NT2/D1 (cell line): ENCODE measurements around the gene RIMS4.

ENCODE experiments used
- DNase-seq: peaks from one replicate; pipeline ENCODE4 v3.0.0-alpha.2; 2011; ENCODE audit warnings: low read depth, low spot score
- H3K27me3 ChIP-seq: 2 replicates; pipeline ENCODE4 v1.6.0; 2011; ENCODE audit warnings: mild to moderate bottlenecking; ENCODE audit not compliant: insufficient read length, insufficient read depth
- H3K36me3 ChIP-seq: 2 replicates; pipeline ENCODE4 v1.6.1; 2011; ENCODE audit warnings: mild to moderate bottlenecking, low read length, mixed read lengths; ENCODE audit not compliant: insufficient read depth, insufficient read length
- H3K4me1 ChIP-seq: 2 replicates; pipeline ENCODE4 v1.5.1; 2011; ENCODE audit not compliant: insufficient read depth, insufficient read length
- H3K4me3 ChIP-seq: 2 replicates; pipeline ENCODE4 v1.5.1; 2011; ENCODE audit warnings: low read depth; ENCODE audit not compliant: insufficient read length
- H3K9ac ChIP-seq: 2 replicates; pipeline ENCODE4 v1.6.0; 2011; ENCODE audit warnings: low read depth; ENCODE audit not compliant: insufficient read length
- H3K9me3 ChIP-seq: 2 replicates; pipeline ENCODE4 v1.5.1; 2011; ENCODE audit warnings: mild to moderate bottlenecking, low read length; ENCODE audit not compliant: insufficient read depth
- SUZ12 ChIP-seq: IDR thresholded peaks from 2 replicates; pipeline ENCODE4 v1.6.1; 2011; ENCODE audit not compliant: insufficient read length, insufficient read depth; ENCODE audit errors: extremely low read depth
- YY1 ChIP-seq: IDR thresholded peaks from 2 replicates; pipeline ENCODE4 v1.6.1; 2011; ENCODE audit not compliant: insufficient read length, insufficient read depth
- ZNF274 ChIP-seq: IDR thresholded peaks from 2 replicates; pipeline ENCODE4 v1.6.1; 2011; ENCODE audit warnings: mild to moderate bottlenecking, low read depth, low read length

Gene RIMS4

DNA sequence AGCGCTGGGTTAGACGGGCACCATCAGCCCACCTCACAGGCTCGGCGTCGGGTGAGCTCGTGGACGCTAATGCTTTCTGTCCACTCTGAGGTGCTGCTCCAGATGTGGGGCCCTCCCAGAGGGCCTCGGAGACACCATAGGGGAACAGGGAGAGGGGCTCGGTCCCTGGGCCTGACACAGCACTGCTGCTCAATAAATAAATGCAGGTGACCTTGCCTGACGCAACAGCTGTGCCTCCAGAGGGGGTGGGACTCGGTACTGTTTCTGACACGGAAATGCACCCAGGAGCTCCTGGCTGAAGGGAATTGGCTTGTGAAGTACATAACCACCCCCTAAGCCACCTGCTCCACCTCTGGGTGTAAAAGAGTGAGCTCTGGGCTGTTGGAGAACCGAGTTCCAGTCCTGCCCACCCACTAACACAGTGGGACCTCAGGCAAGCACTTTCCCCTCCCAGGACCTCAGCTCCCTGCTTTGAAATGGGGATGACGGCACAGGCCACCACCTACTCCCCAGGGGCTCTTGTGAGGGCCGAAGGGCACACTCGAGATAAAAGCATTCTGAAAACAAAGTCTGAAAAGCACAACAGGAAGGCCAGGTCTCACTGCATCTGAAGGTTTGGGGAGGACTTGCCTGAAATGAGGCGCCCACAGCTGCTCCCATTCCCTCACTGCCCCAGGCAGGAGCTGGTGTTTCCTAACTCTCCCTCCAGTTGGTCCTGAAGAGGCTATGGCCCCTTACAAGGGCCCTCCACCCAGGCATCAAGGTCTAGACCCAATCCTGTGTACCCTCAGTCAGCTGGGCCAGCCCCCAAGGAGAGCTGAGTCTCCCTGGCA lies 58.0 kb downstream of the RIMS4 start:
- Histone ChIP-seq H3K9ac (no peak overlapping the region), H3K9me3 (no peaks in the 10 kb centered on the region), H3K36me3 (no peaks in the 10 kb centered on the region), H3K4me3 (no peak overlapping the region), H3K27me3 (peaks cover 2% of the 10 kb centered on the region), H3K4me1 (peaks cover 16% of the 10 kb centered on the region)
- no peak for DNase-seq
- TF ChIP-seq ZNF274 = no peak
- no peak for TF ChIP-seq YY1
- TF ChIP-seq SUZ12 = no peak

DNA sequence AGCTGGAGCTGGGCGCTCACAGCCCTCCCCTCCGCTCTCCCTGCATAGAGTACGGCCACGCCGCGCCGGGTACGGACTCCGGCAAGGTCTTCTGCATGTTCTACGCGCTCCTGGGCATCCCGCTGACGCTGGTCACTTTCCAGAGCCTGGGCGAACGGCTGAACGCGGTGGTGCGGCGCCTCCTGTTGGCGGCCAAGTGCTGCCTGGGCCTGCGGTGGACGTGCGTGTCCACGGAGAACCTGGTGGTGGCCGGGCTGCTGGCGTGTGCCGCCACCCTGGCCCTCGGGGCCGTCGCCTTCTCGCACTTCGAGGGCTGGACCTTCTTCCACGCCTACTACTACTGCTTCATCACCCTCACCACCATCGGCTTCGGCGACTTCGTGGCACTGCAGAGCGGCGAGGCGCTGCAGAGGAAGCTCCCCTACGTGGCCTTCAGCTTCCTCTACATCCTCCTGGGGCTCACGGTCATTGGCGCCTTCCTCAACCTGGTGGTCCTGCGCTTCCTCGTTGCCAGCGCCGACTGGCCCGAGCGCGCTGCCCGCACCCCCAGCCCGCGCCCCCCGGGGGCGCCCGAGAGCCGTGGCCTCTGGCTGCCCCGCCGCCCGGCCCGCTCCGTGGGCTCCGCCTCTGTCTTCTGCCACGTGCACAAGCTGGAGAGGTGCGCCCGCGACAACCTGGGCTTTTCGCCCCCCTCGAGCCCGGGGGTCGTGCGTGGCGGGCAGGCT lies 60.1 kb downstream of the RIMS4 start:
- TF ChIP-seq YY1 = no peak
- no peak for TF ChIP-seq ZNF274
- TF ChIP-seq SUZ12 = no peak
- no peaks in the 10 kb centered on the region for H3K36me3 ChIP-seq
- DNase-seq = no peak
- H3K9me3 ChIP-seq = no peaks in the 10 kb centered on the region
- no peak overlapping the region for H3K4me3 ChIP-seq
- H3K4me1 ChIP-seq = peaks cover 23% of the 10 kb centered on the region
- H3K27me3 ChIP-seq = peaks cover 21% of the 10 kb centered on the region
- H3K9ac ChIP-seq = no peak overlapping the region

DNA sequence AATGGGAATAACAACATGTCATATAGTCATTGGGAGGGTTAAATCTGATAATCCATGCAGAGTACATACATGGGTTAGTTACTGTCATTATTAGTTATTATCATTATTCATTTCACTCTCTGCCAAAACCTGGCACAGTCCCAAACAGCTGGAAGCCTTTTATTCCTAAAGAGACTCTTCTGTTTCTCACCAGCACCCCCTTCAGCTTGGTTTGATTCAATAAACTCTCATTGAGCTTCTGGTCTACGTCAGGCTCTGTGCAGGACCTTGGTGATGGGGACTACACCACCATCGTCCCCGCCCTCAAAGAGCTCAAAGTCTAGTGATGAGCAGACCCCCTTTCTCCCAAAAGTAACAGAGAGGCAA lies 62.4 kb downstream of the RIMS4 start:
- no peak for DNase-seq
- no peak for TF ChIP-seq SUZ12
- TF ChIP-seq ZNF274 = no peak
- no peak for TF ChIP-seq YY1
- Histone ChIP-seq H3K4me1 (peaks cover 17% of the 10 kb centered on the region), H3K4me3 (no peak overlapping the region), H3K27me3 (peaks cover 38% of the 10 kb centered on the region), H3K9ac (no peak overlapping the region), H3K36me3 (no peaks in the 10 kb centered on the region), H3K9me3 (no peaks in the 10 kb centered on the region)

DNA sequence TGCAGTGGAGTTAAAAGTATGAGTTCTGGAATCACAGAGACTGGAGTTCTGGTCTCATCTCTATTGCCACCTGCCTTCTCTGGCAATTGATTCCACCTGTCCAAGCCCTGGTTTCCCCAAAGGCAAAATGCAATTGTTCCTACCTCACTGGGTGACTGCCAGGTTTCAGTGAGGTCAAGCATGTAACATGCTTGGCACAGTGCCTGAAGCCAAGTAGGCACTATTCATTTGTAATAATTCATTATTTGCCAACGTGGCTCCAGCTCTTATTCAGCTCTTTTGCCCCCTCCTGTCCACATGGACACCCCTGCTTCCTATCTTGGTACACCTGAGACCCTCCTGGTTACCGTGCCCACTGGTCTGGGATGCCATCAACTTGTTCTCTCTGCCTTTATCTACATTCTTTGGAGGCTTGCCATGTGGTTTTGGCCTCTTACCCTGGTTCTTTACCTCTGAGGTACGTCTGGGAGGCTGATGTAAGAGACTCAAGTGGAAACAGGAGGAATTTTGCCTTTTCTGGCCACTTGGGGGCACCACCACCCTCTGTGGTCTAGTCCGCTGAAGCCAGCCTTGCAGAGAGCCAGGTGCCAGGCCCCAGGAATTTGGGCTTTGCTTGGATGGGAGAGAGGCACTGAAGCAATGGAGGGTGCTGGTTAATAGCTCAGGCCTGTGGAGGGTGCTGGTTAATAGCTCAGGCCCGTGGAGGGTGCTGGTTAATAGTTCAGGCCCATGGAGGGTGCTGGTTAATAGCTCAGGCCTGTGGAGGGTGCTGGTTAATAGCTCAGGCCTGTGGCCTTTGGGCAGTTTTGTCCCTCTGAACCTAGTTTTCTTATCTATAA lies 63.0 kb downstream of the RIMS4 start:
- no peak overlapping the region for H3K9ac ChIP-seq
- H3K27me3 ChIP-seq = peaks cover 38% of the 10 kb centered on the region
- no peaks in the 10 kb centered on the region for H3K36me3 ChIP-seq
- no peaks in the 10 kb centered on the region for H3K9me3 ChIP-seq
- peaks cover 14% of the 10 kb centered on the region for H3K4me1 ChIP-seq
- TF ChIP-seq YY1 (no peak), SUZ12 (no peak), ZNF274 (no peak)
- peak; percentile 84 for DNase-seq
- H3K4me3 ChIP-seq = no peak overlapping the region

DNA sequence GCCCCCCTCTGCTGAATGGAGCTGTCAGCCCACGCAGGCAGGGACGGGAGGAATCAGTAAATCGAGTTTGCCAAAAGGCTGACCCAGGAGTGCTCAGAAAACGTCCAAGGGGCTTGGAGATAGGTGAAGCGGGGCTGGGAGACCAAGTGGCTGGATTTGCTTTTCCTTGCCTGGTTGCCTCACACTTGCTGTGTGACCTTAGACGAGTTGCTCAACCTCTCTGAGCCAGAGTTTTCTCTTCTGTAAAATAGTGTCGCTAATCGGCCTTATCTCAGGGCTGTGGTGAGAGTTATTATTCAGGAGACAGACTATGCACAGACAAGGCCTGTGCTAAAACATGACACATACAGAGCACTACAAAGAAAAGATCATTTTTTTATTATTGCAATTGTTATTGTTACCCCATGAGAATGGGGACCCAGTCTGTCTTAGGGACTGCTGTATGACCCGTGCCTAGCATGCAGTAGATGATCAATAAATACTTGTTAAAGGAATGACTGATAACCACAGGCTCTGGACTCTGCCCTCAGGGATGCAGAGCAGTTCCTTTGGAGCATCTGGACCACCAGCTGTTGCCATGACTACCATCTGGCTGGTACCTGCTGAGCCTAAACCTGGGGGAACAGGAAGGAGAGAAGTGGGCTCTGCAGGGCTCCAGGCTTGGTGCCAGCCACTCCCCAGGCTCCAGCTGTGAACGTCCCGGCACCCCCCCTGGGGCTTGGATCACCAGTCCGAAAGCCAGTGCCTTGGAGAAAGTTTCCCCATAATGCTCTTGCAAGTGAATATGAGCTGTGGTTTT lies 63.8 kb downstream of the RIMS4 start:
- Histone ChIP-seq H3K4me1 (peaks cover 9% of the 10 kb centered on the region), H3K27me3 (peaks cover 38% of the 10 kb centered on the region), H3K36me3 (no peaks in the 10 kb centered on the region), H3K9me3 (no peaks in the 10 kb centered on the region), H3K9ac (peak overlapping the region; percentile 37), H3K4me3 (peak overlapping the region; percentile 44)
- DNase-seq = no peak
- TF ChIP-seq SUZ12 = peak; percentile 12
- no peak for TF ChIP-seq ZNF274

DNA sequence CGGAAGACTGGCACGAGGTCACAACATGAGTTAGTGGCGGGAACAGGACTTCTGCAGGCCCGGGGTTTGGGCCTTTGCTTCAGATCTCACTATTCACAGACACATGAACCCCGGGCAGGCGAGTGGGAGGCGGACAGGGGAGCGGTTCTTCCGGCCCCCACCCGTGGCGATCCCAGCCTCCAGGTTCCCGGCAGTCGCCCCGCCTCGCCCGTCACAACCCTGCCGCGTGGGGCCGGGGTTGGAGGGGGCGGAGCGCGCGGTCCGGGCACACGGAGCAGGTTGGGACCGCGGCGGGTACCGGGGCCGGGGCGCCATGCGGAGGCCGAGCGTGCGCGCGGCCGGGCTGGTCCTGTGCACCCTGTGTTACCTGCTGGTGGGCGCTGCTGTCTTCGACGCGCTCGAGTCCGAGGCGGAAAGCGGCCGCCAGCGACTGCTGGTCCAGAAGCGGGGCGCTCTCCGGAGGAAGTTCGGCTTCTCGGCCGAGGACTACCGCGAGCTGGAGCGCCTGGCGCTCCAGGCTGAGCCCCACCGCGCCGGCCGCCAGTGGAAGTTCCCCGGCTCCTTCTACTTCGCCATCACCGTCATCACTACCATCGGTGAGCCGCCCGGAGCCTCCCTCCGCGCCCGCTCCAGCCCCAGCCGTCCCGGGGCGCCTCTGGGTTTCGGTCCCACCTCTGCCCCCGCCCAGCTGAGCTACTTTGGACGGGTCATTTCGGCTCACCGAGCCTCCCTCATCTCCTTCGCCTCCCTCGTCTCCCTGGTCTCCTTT lies 64.6 kb downstream of the RIMS4 start, which contains the start of gene KCNK15:
TSS of gene KCNK15 (plus strand) at position 268 of the 769 bp plus-strand sequence. CDS start at position 314, 46 bp downstream.
- Histone ChIP-seq H3K27me3 (peaks cover 38% of the 10 kb centered on the region), H3K36me3 (no peaks in the 10 kb centered on the region), H3K4me3 (peak within 1 kb of the TSS; percentile 44), H3K4me1 (peaks cover 9% of the 10 kb centered on the region), H3K9me3 (no peaks in the 10 kb centered on the region), H3K9ac (peak within 1 kb of the TSS; percentile 66)
- TF ChIP-seq YY1 (no peak), SUZ12 (peak; percentile 68), ZNF274 (no peak)
- no peak for DNase-seq
